DND-41 (cell line): Measurements from ENCODE around the gene ITGA11.

Source experiments
- ATAC-seq: fragments of 200-7000 bp; cut with Tn5 transposase; 3 replicates; pipeline ENCODE4 v1.9.1; 2021; ENCODE audit warnings: low read depth; ENCODE audit not compliant: insufficient read depth
- DNase-seq: peaks from one replicate; pipeline ENCODE4 v3.0.0-alpha.2; 2020
- H2AFZ ChIP-seq: 2 replicates; pipeline ENCODE4 v1.6.0; 2012; ENCODE audit warnings: low read depth, low read length
- H3K27ac ChIP-seq: 2 replicates; pipeline ENCODE4 v1.5.1; 2012; ENCODE audit warnings: low read length, inconsistent platforms
- H3K27me3 ChIP-seq: fragments of 200-600 bp; sonication (generic); 2 replicates; pipeline ENCODE4 v1.6.0; 2012; ENCODE audit warnings: low read length, mild to moderate bottlenecking, inconsistent platforms; ENCODE audit not compliant: insufficient read depth, poor library complexity
- H3K36me3 ChIP-seq: 2 replicates; pipeline ENCODE4 v1.5.1; 2012; ENCODE audit warnings: low read length, inconsistent platforms; ENCODE audit not compliant: insufficient read depth
- H3K4me1 ChIP-seq: 2 replicates; pipeline ENCODE4 v1.5.1; 2012; ENCODE audit warnings: mild to moderate bottlenecking, low read length; ENCODE audit not compliant: insufficient read depth
- H3K4me2 ChIP-seq: 2 replicates; pipeline ENCODE4 v1.6.0; 2012; ENCODE audit warnings: mild to moderate bottlenecking, moderate library complexity, low read length, inconsistent platforms; ENCODE audit not compliant: insufficient read depth
- H3K4me3 ChIP-seq, 2 experiments: fragments of 200-600 bp in 1 of 2; shearing (Covaris generic) in 1 of 2; 2 replicates each; pipeline ENCODE4 v1.5.1; 2012 to 2016; ENCODE audit warnings: inconsistent platforms in 2 of 2, low read length in 2 of 2, mild to moderate bottlenecking in 2 of 2, low read depth in 1 of 2, moderate library complexity in 1 of 2
- H3K79me2 ChIP-seq: 2 replicates; pipeline ENCODE4 v1.6.0; 2012; ENCODE audit warnings: low read length, inconsistent platforms; ENCODE audit not compliant: insufficient read depth
- H3K9ac ChIP-seq: 2 replicates; pipeline ENCODE4 v1.6.0; 2012; ENCODE audit warnings: low read depth, mild to moderate bottlenecking, inconsistent platforms, low read length, moderate library complexity
- H3K9me3 ChIP-seq: 2 replicates; pipeline ENCODE4 v1.5.1; 2012; ENCODE audit warnings: low read length, moderate library complexity, mild to moderate bottlenecking, inconsistent platforms; ENCODE audit not compliant: insufficient read depth, severe bottlenecking
- H4K20me1 ChIP-seq: 2 replicates; pipeline ENCODE4 v1.6.0; 2012; ENCODE audit warnings: low read length; ENCODE audit not compliant: insufficient read depth
- EZH2 ChIP-seq: IDR thresholded peaks from 3 replicates; pipeline ENCODE4 v1.6.1; 2012; ENCODE audit warnings: borderline replicate concordance, low read depth, mild to moderate bottlenecking, moderate library complexity, low read length, inconsistent platforms; ENCODE audit not compliant: severe bottlenecking
- TF ChIP-seq, protein P1 (sequence below): IDR thresholded peaks from 2 replicates; pipeline ENCODE4 v1.5.1; 2012; ENCODE audit warnings: borderline replicate concordance, low read length, moderate library complexity, mild to moderate bottlenecking; ENCODE audit not compliant: poor library complexity, severe bottlenecking; ENCODE audit errors: extremely low read depth

ITGA11 gene

DNA sequence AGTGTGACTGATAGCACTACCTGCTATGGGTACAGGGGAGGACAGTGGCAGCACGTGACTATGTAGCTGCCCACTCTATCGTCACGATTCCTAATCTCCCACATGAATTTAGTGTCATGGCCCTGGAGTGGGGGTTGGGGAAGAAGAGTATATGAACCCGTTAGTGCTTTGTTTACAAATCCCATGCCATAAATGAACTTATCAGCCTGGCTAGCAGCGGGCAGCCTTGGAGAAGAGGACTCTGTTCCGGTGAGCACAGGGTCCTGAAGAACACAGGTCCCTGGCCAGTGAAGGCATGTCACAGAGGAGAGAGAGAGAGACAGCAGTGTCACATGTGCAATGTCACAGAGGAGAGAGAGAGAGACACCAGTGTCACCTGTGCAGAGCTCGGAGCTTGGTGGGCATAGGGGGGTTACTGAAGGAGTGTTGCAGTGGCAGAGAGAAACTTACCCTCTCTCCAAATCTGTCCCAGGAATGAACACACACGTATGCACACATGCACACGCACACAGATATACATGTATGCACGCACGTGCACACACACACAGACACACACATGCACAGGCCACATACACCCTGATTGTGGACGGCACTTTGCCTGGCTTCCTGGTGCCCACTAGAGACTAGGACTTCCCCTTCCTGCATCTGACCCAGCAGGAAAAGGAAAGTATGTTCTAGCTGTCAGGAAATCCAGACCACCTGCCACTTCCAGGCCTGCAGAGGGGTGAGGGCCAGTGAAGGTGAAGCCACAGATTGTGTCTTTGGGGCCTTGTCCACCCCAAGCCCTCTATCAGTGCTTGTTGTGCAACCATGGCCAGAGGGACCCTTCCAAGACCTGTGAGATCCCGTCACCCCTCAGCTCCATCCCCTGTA, 26.3 kb downstream of the ITGA11 start:
- no peak for ATAC-seq
- H3K4me2 ChIP-seq: no peak overlapping the region
- H3K27ac ChIP-seq: no peak overlapping the region
- no peaks in the 10 kb centered on the region for H3K9me3 ChIP-seq
- no peaks in the 10 kb centered on the region for H3K27me3 ChIP-seq
- no peaks in the 10 kb centered on the region for H3K36me3 ChIP-seq
- DNase-seq: no peak
- TF ChIP-seq, protein P1, sequence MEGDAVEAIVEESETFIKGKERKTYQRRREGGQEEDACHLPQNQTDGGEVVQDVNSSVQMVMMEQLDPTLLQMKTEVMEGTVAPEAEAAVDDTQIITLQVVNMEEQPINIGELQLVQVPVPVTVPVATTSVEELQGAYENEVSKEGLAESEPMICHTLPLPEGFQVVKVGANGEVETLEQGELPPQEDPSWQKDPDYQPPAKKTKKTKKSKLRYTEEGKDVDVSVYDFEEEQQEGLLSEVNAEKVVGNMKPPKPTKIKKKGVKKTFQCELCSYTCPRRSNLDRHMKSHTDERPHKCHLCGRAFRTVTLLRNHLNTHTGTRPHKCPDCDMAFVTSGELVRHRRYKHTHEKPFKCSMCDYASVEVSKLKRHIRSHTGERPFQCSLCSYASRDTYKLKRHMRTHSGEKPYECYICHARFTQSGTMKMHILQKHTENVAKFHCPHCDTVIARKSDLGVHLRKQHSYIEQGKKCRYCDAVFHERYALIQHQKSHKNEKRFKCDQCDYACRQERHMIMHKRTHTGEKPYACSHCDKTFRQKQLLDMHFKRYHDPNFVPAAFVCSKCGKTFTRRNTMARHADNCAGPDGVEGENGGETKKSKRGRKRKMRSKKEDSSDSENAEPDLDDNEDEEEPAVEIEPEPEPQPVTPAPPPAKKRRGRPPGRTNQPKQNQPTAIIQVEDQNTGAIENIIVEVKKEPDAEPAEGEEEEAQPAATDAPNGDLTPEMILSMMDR: no peak
- TF ChIP-seq EZH2: no peak
- H3K9ac ChIP-seq: no peak overlapping the region
- H4K20me1 ChIP-seq: no peaks in the 10 kb centered on the region
- H3K4me1 ChIP-seq: no peaks in the 10 kb centered on the region
- no peak overlapping the region for H2AFZ ChIP-seq
- H3K4me3 ChIP-seq: no peak overlapping the region
- no peaks in the 10 kb centered on the region for H3K79me2 ChIP-seq

- Histone ChIP-seq H3K79me2 (no peaks in the 10 kb centered on the region), H2AFZ (no peak overlapping the region), H3K27ac (no peak overlapping the region), H3K27me3 (no peaks in the 10 kb centered on the region), H3K4me3 (no peak overlapping the region), H3K36me3 (no peaks in the 10 kb centered on the region), H3K9ac (no peak overlapping the region), H3K4me1 (no peaks in the 10 kb centered on the region), H3K9me3 (no peaks in the 10 kb centered on the region), H3K4me2 (no peak overlapping the region), H4K20me1 (no peaks in the 10 kb centered on the region)
- DNase-seq (no peak), ATAC-seq (no peak)
- TF ChIP-seq EZH2: no peak
- TF ChIP-seq, protein P1: no peak
Observed at GRCh38 chr15:68404056-68404798, 27.7 kb downstream of the ITGA11 start.

- Histone ChIP-seq H3K9me3 (no peaks in the 10 kb centered on the region), H4K20me1 (no peaks in the 10 kb centered on the region), H3K36me3 (no peaks in the 10 kb centered on the region), H3K4me2 (no peak overlapping the region), H3K79me2 (no peaks in the 10 kb centered on the region), H3K9ac (no peak overlapping the region), H3K4me1 (no peaks in the 10 kb centered on the region), H2AFZ (no peak overlapping the region), H3K27ac (no peak overlapping the region), H3K27me3 (no peaks in the 10 kb centered on the region), H3K4me3 (no peak overlapping the region)
- TF ChIP-seq EZH2: no peak
- TF ChIP-seq, protein P1: no peak
- ATAC-seq: no peak
- DNase-seq: no peak
Observed at GRCh38 chr15:68403161-68403941, 28.6 kb downstream of the ITGA11 start.
